ENCODE measurements around the gene MATN1. TPM values are rescaled to one million over a fixed set of nuclear protein-coding genes. Genes with fewer than 3 reads are reported as not detected.

The MATN1 gene
- total RNA-seq, 1 donor from 2014 or later: 0.24 TPM

DNA sequence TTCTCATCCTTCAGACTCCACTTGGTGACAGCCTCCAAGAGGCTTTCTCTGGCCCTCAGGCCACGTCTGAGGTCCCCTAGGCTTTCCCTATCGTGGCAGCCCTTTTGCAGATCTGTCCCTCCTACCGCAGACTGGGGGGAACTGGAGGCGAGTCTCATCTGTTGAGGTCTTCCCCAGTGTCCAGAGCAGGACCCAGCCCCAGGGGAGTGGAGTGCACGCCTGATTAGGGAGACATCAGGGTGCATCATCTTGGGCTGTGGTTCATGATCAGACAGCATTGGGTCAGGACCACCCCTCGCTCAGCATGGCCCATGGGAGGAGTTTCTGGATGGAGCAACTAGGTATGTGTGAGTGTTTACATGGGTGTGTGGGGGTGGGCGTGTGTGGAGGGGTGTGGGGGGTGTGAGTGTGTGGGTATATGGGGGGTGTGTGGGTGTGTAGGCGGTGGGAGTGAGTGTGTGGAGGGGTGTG is 8.5 kb upstream of the MATN1 start:
- H3K27ac Mint-ChIP-seq: peak overlapping the region; percentile 58
- DNase-seq (ENCODE audit: extremely low spot score, unreplicated experiment): no peak
- peaks cover 4% of the 10 kb centered on the region for H3K4me1 Mint-ChIP-seq (ENCODE audit: unreplicated experiment)
- TF ChIP-seq, protein P1, sequence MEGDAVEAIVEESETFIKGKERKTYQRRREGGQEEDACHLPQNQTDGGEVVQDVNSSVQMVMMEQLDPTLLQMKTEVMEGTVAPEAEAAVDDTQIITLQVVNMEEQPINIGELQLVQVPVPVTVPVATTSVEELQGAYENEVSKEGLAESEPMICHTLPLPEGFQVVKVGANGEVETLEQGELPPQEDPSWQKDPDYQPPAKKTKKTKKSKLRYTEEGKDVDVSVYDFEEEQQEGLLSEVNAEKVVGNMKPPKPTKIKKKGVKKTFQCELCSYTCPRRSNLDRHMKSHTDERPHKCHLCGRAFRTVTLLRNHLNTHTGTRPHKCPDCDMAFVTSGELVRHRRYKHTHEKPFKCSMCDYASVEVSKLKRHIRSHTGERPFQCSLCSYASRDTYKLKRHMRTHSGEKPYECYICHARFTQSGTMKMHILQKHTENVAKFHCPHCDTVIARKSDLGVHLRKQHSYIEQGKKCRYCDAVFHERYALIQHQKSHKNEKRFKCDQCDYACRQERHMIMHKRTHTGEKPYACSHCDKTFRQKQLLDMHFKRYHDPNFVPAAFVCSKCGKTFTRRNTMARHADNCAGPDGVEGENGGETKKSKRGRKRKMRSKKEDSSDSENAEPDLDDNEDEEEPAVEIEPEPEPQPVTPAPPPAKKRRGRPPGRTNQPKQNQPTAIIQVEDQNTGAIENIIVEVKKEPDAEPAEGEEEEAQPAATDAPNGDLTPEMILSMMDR (conservative IDR thresholded peaks at IDR 0.05): no peak
- peaks cover 3% of the 10 kb centered on the region for H3K27me3 Mint-ChIP-seq
- H3K4me3 Mint-ChIP-seq: no peak overlapping the region
- no peaks in the 10 kb centered on the region for H3K9me3 Mint-ChIP-seq
- H3K36me3 Mint-ChIP-seq: no peaks in the 10 kb centered on the region

- Mint-ChIP-seq H3K4me3 (no peak overlapping the region), H3K36me3 (no peaks in the 10 kb centered on the region), H3K27me3 (peaks cover 3% of the 10 kb centered on the region), H3K9me3 (no peaks in the 10 kb centered on the region), H3K4me1 (ENCODE audit: unreplicated experiment) (peaks cover 4% of the 10 kb centered on the region), H3K27ac (peak overlapping the region; percentile 58)
- no peak for DNase-seq (ENCODE audit: extremely low spot score, unreplicated experiment)
- TF ChIP-seq, protein P1 (conservative IDR thresholded peaks at IDR 0.05): no peak
Observed at GRCh38 chr1:30731109-30731805, 7.9 kb upstream of the MATN1 start.

DNA sequence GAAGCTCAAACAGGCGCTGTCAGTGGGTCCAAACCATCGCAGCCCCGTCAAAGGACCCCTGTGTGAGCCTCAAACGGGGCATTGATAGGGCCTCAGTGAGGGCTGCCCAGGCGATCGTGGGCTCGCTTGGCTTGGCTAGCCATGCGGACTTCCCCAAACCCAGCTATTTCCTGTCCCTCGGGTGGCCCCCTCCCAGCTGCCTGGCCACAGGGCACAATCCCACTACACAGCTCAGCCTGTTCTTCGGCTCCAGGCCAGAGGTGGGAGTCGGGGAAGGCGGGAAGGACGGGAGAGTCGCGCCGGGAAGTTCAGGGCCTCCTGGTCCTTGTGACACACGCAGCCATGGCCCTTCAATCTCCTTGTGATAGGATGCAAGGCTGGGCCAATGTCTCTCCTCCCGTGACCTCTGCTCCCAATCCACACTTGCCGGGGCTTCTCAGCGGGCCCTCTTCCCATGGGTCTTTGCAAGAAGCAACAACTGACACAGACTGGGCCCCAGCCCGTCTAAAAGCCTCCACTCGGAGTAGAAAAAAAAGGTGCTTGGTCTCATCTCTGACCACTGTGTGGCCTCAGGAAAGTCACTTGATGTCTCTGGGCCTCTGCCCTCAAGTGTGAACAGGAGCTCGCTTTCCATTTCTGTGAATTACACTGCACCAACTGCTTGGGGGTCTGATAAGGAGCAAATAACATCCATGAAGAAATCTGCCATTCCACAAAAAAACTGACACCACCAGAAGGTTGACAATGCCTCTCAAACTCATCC is 7.1 kb upstream of the MATN1 start:
- H3K4me1 Mint-ChIP-seq (ENCODE audit: unreplicated experiment): peaks cover 4% of the 10 kb centered on the region
- H3K27ac Mint-ChIP-seq: no peak overlapping the region
- H3K9me3 Mint-ChIP-seq: no peaks in the 10 kb centered on the region

GRCh38 chr1:30729901-30730300 is 6.5 kb upstream of the MATN1 start:
- no peak overlapping the region for H3K27ac Mint-ChIP-seq
- TF ChIP-seq, protein P1 (conservative IDR thresholded peaks at IDR 0.05): no peak
- DNase-seq (ENCODE audit: extremely low spot score, unreplicated experiment): no peak
- H3K4me3 Mint-ChIP-seq: no peak overlapping the region
- peaks cover 3% of the 10 kb centered on the region for H3K27me3 Mint-ChIP-seq
- H3K36me3 Mint-ChIP-seq: no peaks in the 10 kb centered on the region
- peaks cover 4% of the 10 kb centered on the region for H3K4me1 Mint-ChIP-seq (ENCODE audit: unreplicated experiment)
- no peaks in the 10 kb centered on the region for H3K9me3 Mint-ChIP-seq

More for the DNA sequence above, 7.1 kb upstream of the MATN1 start:
- Mint-ChIP-seq H3K27me3 (peaks cover 3% of the 10 kb centered on the region), H3K4me3 (no peak overlapping the region), H3K36me3 (no peaks in the 10 kb centered on the region)
- no peak for DNase-seq (ENCODE audit: extremely low spot score, unreplicated experiment)
- TF ChIP-seq, protein P1 (conservative IDR thresholded peaks at IDR 0.05): no peak

DNA sequence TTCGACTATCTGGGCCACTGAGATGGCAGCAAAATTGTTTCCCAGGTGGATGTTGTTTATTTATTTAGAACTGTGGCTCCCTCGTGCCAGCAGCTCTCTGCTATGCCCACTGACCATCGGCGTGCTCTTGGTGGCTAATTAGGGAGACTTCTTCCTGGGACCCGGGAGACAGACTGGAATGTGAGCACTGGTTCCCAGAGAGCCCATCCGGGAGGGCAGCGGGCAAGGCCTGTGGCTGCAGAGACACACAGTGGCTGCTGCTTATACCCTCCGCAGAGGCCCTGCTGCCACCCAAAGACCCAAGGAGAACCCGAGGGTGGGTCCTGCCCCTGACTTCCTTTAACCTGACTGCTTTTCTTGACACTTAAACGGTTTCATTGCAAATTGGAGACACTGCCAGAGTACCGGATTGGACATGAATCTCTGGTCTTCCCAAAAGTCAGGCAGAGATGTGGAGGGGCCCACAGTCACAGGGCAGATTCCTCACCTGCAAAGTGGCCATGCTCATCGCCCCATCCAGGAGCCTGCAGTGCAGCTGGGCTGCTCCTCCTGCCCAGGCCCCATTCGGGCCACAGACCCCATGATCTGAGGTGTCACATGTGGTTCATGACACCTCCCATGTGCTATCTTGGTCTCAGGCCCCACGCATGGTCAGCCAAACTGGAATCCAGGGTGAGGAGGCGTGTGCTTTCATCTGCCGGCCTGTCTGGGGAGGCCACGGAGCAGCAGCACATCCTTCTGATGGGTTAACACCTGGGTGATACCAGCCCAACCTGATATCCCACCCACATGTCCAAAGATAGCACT is 5.7 kb upstream of the MATN1 start:
- H3K27me3 Mint-ChIP-seq: peaks cover 3% of the 10 kb centered on the region
- H3K36me3 Mint-ChIP-seq: no peaks in the 10 kb centered on the region
- no peak overlapping the region for H3K27ac Mint-ChIP-seq
- H3K9me3 Mint-ChIP-seq: no peaks in the 10 kb centered on the region
- DNase-seq (ENCODE audit: extremely low spot score, unreplicated experiment): no peak
- no peak overlapping the region for H3K4me3 Mint-ChIP-seq
- H3K4me1 Mint-ChIP-seq (ENCODE audit: unreplicated experiment): peaks cover 5% of the 10 kb centered on the region
- TF ChIP-seq, protein P1 (conservative IDR thresholded peaks at IDR 0.05): no peak

All from type B pancreatic cell (in vitro differentiated cells).